ENCODE measurements around the gene MCC. TPM values are rescaled to one million over a fixed set of nuclear protein-coding genes. Genes with fewer than 3 reads are reported as not detected.

The MCC gene
- total and polyA plus RNA-seq, 2 donors (not counting 1 experiment from before 2014, with no cell fraction given) = 0.09 to 0.32 TPM

- H3K4me3 Mint-ChIP-seq = no peak overlapping the region
- DNase-seq (no peak), ATAC-seq (ENCODE audit: low read depth) (no peak)
- Histone ChIP-seq H3K4me3 (ENCODE audit: control extremely low read depth in 1 of 5, extremely low read depth in 1 of 5, insufficient read depth in 1 of 5, low read depth in 2 of 5, low read length in 4 of 5) (no peak overlapping the region), H2AFZ (ENCODE audit: insufficient read depth, low read depth, low read length, poor library complexity, severe bottlenecking) (no peak overlapping the region), H3K9me3 (ENCODE audit: control extremely low read depth in 1 of 3, control insufficient read depth in 2 of 3, insufficient read depth in 1 of 3, low read length in 2 of 3) (no peaks in the 10 kb centered on the region), H3K27ac (ENCODE audit: low read length in 2 of 2) (no peak overlapping the region), H3K36me3 (replicated peaks in 1 of 2; ENCODE audit: control extremely low read depth in 1 of 2, control insufficient read depth in 1 of 2, extremely low read depth in 1 of 2, insufficient read depth in 2 of 2, low read length in 1 of 2) (no peaks in the 10 kb centered on the region), H3K4me1 (ENCODE audit: control insufficient read depth in 2 of 2, insufficient read depth in 2 of 2, low read length in 2 of 2) (peaks cover 0 to 11% of the 10 kb centered on the region in 2 donors), H3K4me2 (replicated peaks; ENCODE audit: low read depth, low read length, poor library complexity, severe bottlenecking) (no peak overlapping the region), H3K27me3 (replicated peaks in 1 of 4; ENCODE audit: control extremely low read depth in 1 of 4, control insufficient read depth in 3 of 4, insufficient read depth in 4 of 4, low read length in 3 of 4) (no peaks in the 10 kb centered on the region), H3K9ac (ENCODE audit: low read length) (no peak overlapping the region), H4K20me1 (ENCODE audit: control insufficient read depth, insufficient read depth, low read length, poor library complexity, severe bottlenecking) (no peaks in the 10 kb centered on the region), H3K79me2 (ENCODE audit: control insufficient read depth, insufficient read depth, low read length) (no peaks in the 10 kb centered on the region)
- ChIA-PET CTCF (no interaction called here), POLR2A (no interaction called here)
- TF ChIP-seq CTCF (IDR thresholded peaks at IDR 0.05) (no peak), EZH2 (IDR thresholded peaks at IDR 0.05; ENCODE audit: borderline replicate concordance, insufficient read depth, low read depth, low read length, poor library complexity, severe bottlenecking) (no peak)
- 92% methylated on average over 12 of the region's 12 CpGs for WGBS (ENCODE audit: insufficient coverage)
- H3K4me1 Mint-ChIP-seq = no peaks in the 10 kb centered on the region
- H3K27me3 Mint-ChIP-seq = peaks cover 5% of the 10 kb centered on the region
- H3K9me3 Mint-ChIP-seq (ENCODE audit: insufficient read depth) = no peaks in the 10 kb centered on the region
- intact Hi-C loops (cut with micrococcal nuclease) = no loop called here
- no peak overlapping the region for H3K27ac Mint-ChIP-seq
Measured at GRCh38 chr5:113063927-113064326, 424.3 kb downstream of the MCC start.

GRCh38 chr5:113062869-113063508, 425.3 kb downstream of the MCC start:
- Histone ChIP-seq H3K27me3 (replicated peaks in 1 of 4; ENCODE audit: control extremely low read depth in 1 of 4, control insufficient read depth in 3 of 4, insufficient read depth in 4 of 4, low read length in 3 of 4) (no peaks in the 10 kb centered on the region), H2AFZ (ENCODE audit: insufficient read depth, low read depth, low read length, poor library complexity, severe bottlenecking) (no peak overlapping the region), H3K9ac (ENCODE audit: low read length) (no peak overlapping the region), H3K79me2 (ENCODE audit: control insufficient read depth, insufficient read depth, low read length) (no peaks in the 10 kb centered on the region), H3K27ac (ENCODE audit: low read length in 2 of 2) (no peak overlapping the region), H3K4me3 (ENCODE audit: control extremely low read depth in 1 of 5, extremely low read depth in 1 of 5, insufficient read depth in 1 of 5, low read depth in 2 of 5, low read length in 4 of 5) (no peak overlapping the region), H3K4me1 (ENCODE audit: control insufficient read depth in 2 of 2, insufficient read depth in 2 of 2, low read length in 2 of 2) (peaks cover 0 to 11% of the 10 kb centered on the region in 2 donors), H3K36me3 (replicated peaks in 1 of 2; ENCODE audit: control extremely low read depth in 1 of 2, control insufficient read depth in 1 of 2, extremely low read depth in 1 of 2, insufficient read depth in 2 of 2, low read length in 1 of 2) (no peaks in the 10 kb centered on the region), H3K4me2 (replicated peaks; ENCODE audit: low read depth, low read length, poor library complexity, severe bottlenecking) (peak overlapping the region; percentile 31), H3K9me3 (ENCODE audit: control extremely low read depth in 1 of 3, control insufficient read depth in 2 of 3, insufficient read depth in 1 of 3, low read length in 2 of 3) (no peaks in the 10 kb centered on the region), H4K20me1 (ENCODE audit: control insufficient read depth, insufficient read depth, low read length, poor library complexity, severe bottlenecking) (no peaks in the 10 kb centered on the region)
- TF ChIP-seq CTCF (IDR thresholded peaks at IDR 0.05) (no peak), EZH2 (IDR thresholded peaks at IDR 0.05; ENCODE audit: borderline replicate concordance, insufficient read depth, low read depth, low read length, poor library complexity, severe bottlenecking) (no peak)
- Mint-ChIP-seq H3K27me3 (peaks cover 5% of the 10 kb centered on the region), H3K4me3 (no peak overlapping the region), H3K27ac (no peak overlapping the region), H3K9me3 (ENCODE audit: insufficient read depth) (no peaks in the 10 kb centered on the region), H3K4me1 (no peaks in the 10 kb centered on the region)
- ChIA-PET CTCF (no interaction called here), POLR2A (no interaction called here)
- DNase-seq (no peak), ATAC-seq (ENCODE audit: low read depth) (no peak)
- WGBS (ENCODE audit: insufficient coverage) = no CpG with 5 or more reads among the region's 6 CpGs
- intact Hi-C loops (cut with micrococcal nuclease) = no loop called here

All from B cell (primary cell).